Activated effector memory CD4-positive, alpha-beta T cell treated with anti-CD3 and anti-CD28 coated beads, Interleukin-2, amount 50 U/mL, for 16 hours (primary cell): ENCODE measurements around the gene RAPGEF3.

Source experiments
- DNase-seq: peaks from one replicate; pipeline ENCODE4 v3.0.0-alpha.2; 2020

RAPGEF3 gene

DNA sequence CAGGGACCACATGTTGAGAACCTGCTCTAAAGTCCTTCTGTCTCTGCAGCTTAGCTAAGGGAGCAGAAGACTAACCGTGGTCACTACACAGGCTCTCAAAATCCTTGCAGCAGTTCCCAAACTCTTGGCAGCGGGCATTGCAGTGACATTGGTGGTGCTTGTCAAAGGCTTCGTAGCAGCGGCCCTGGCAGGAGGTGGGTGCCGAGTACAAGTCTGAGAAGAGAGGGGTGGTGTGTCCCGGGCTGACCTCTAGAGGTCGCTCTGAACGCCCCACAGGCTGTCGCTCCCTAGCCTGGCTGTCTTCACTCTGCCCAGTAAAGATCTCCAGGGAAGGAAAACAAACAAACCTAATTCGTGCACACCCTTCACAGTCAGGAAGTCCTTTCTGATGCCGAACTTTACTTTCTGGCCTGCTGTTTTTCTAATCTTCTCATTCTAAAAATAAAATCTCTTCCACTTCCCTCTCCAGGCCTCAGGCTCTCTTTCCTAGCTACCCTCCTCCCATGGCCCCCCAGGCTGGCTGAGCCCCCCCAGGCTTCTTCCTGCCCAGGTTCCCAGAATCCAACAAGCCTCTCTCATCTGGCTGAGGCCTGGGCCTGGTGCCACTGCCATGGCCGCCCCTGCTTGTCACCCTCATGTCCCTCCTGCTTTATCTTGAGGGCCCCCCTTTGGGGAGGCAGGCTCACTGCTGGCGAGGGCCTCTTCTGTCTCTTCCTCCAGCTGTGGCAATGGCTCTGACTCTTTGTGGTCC, 41.1 kb downstream of the RAPGEF3 start:
- DNase-seq, result peak; percentile 74

DNA sequence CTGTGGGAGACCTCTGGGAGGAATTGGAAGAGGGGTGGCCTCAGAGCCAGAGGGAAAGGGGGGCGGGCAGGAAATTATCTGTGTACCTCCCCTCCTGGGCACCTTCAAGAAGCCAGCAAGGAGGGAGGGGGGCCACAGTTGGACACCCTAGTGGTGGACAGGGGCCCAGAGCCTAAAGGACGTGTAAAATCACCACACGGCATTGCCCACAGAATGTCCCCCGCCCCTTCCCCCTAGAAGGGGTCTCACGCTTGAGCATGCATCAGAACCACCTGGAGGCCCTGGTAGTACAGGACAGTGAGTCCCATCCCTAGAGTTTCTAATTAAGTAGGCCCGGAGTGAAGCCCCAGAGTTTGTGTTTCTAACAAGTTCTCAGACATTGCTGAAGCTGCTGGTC, 41.6 kb downstream of the RAPGEF3 start:
- DNase-seq, result no peak

GRCh38 chr12:47715877-47716548, 42.7 kb downstream of the RAPGEF3 start:
- no peak for DNase-seq

- peak; percentile 91 for DNase-seq
Measured at GRCh38 chr12:47715393-47715876, 43.2 kb downstream of the RAPGEF3 start.

DNA sequence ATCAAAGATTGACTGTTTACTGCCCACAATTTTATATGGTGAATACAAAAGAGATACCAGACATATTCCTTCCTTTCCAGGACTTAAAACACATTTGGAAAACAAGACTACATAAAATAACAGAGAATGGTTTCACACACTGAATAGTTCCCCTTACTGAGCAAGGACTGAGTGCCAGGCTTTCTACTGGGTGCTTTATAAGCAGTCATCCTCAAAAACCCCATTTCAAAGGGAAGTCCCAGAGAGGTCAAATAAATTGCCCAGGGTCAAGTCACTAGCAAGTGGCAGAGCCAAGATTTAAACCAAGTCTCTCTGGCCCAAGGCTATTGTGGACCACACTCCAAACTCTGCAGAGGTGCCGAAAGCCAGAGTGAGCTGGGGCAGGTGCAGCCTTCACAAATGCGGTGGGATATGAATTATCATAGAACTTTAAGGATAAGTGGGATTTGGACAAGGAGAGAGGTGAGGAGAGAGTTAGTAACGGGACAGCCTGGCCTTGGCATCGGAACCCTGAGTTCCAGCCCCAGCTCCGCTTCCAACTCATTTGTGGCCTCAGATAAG, 43.8 kb downstream of the RAPGEF3 start:
- DNase-seq, result no peak

DNA sequence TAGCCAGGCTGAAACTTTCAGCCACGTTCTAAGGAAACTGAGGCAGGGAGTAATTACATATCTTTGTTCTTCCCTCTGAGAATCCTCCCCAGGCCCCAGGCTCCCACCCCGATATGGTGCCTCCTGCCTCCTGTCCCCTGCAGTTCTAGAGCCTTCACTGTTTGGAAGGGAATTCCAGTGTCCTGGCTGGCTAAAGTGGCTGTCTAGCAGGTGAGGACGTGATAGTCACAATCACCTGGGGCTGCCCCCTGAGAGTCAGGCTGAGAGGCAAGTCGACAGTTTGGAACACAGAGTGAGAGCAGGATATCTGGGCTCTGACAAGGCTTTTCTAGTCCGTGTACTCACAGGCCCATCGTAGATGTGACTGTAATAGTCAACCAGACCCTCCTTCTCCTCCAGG, 46.5 kb downstream of the RAPGEF3 start:
- DNase-seq, result no peak

GRCh38 chr12:47711448-47711847, 47.2 kb downstream of the RAPGEF3 start:
- no peak for DNase-seq

DNA sequence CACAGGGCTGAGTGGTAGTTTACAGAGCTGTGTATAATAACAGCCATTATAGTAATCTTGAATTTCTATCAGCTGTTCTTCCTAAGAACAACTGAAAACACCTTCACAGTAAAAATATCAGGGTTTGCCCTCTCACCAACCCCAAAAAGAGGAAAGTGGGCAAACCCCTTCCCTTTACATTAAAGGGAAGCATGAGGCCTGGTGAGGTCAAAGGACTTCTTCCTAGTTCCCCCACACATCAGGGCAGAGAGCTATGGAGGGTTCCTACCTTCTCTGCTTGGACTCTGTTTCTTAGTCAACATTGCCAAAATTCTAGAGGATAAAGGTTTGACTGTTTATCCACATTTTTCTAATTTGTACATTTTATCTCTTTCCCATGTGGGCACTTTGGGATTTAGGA, 48.4 kb downstream of the RAPGEF3 start:
- no peak for DNase-seq

DNA sequence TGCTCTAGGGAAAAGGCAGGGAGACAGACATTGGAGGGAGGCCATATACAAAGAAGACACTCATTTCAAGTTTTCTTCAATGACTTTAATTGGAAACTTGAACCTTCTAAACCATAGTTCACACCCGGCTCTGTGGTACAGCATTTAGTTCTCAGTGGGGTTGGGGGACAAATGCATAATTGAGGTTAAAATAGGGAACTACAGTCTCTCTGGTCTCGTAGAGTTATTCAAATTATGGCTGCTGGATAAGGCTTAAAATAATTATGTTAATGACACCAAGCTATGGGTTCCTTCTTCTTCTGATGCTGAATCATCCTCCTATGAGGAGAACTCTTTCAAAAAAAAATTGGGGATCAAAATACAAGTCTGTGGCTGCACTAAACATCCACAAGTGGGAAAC, 49.0 kb downstream of the RAPGEF3 start:
- no peak for DNase-seq

GRCh38 chr12:47709237-47709636, 49.4 kb downstream of the RAPGEF3 start:
- DNase-seq, result no peak

DNA sequence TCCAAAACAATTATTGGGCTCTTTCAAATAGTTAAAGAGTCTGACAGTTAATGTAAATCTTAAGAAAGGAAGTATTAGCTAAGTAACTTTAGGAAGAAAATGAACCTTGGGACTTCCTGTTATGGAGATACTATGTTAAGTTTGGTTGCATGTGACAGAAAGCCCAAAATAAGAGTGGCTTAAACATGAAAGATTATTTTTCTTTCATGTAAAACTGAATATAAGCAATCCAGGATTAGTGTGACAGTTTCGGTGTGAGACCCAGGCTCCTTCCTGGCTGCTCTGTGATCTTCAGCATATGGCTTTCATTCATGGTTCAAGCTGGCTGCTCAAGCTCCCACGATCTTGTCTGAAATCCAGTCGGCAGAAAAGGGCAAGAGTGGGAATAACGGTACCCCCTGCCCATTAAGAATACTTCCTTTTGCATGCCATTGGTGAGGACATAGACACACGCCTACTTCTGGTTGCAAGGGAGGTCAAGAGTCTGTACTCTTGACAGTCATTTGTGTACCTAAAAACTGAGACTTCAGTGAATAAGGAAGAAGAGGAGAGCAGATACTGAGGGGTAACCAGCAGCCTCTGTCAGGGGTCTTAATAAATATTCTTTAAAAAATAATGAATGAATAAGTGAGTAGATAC, 50.7 kb downstream of the RAPGEF3 start:
- no peak for DNase-seq

GRCh38 chr12:47707355-47707754, 51.3 kb downstream of the RAPGEF3 start:
- no peak for DNase-seq

- DNase-seq, result peak; percentile 99
Measured at GRCh38 chr12:47705566-47706425, 52.9 kb downstream of the RAPGEF3 start, which contains the start of gene RPAP3. RPAP3 (minus strand) TSS chr12:47706030; CDS start chr12:47702840, 3,190 bp downstream.

DNA sequence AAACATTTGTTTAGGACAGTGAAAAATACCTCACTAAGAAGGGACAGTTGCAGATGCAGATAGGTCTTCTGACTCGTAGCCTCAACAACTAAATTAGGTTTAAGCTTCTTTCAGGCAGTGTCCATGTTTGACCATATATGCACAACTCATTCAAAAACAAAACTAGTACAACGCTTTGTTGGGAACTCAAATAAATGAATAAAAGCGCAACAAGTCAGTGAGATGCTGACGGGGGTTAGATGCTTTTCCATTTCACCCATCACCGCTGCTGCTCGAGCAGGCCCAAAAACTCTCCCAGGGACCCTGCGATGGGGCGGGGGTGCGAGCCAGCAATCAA, 53.5 kb downstream of the RAPGEF3 start:
- DNase-seq, result no peak

GRCh38 chr12:47704719-47705118, 54.0 kb downstream of the RAPGEF3 start:
- no peak for DNase-seq

GRCh38 chr12:47700263-47700662, 58.4 kb downstream of the RAPGEF3 start:
- DNase-seq, result no peak

GRCh38 chr12:47698631-47699030, 60.0 kb downstream of the RAPGEF3 start:
- no peak for DNase-seq

GRCh38 chr12:47698055-47698454, 60.6 kb downstream of the RAPGEF3 start:
- no peak for DNase-seq

DNA sequence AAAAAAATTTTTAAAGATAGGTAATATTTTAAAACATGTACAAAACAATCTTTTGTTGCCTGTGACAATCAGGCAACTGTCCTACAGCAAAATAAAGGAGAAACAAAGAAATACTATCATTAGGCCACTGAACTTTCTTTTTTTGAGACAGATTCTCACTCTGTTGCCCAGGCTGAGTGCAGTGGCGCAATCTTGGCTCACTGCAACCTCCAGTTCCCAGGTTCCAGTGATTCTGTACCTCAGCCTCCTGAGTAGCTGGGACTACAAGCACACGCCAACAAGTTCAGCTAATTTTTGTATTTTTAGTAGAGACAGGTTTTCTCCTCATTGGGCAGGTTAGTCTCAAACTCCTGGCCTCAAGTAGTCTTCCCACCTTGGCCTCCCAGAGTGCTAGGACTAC, 69.5 kb downstream of the RAPGEF3 start:
- no peak for DNase-seq

GRCh38 chr12:47687636-47688035, 71.0 kb downstream of the RAPGEF3 start:
- DNase-seq, result no peak

- no peak for DNase-seq
Measured at GRCh38 chr12:47686645-47687240, 71.9 kb downstream of the RAPGEF3 start.
